GM10266 (cell line): ENCODE measurements around the gene LTF.

Source experiments
- DNase-seq: peaks from one replicate; pipeline ENCODE4 v3.0.0; 2012; ENCODE audit errors: extremely low spot score
- CTCF ChIP-seq: IDR thresholded peaks from 2 replicates; pipeline ENCODE4 v1.5.1; 2012; ENCODE audit warnings: mild to moderate bottlenecking, low read depth; ENCODE audit not compliant: control insufficient read depth, insufficient read depth; ENCODE audit errors: missing control alignments

Gene LTF

GRCh38 chr3:46464326-46465195 is at the start of gene LTF:
Gene LTF, minus strand, starts transcription at chr3:46464905. Its CDS starts 38 bp downstream, at chr3:46464867.
- TF ChIP-seq CTCF, result no peak

DNA sequence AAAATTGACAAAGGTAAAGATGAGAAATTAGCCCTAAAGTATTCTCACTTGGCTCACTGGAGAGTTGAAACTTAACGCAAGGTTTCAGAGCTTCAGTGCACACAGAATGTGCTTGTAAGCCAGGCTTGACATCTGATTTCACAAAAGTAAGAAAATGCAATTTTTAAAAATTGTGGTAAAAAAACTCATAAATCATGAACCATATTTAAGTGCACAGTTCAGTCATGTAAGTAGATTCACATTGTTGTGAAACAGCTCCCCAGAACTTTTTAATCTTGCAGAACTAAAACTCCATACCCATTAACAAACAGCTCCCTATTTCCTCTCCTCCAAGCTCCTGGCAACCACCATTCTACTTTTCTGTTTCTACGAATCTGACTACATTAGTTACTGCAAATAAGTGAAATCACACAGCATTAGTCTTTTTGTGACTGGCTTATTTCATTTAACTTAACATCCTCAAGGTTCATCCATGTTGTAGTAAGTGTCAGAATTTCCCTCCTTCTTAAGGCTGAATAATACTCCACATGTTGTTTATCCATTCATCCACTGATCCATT is 47.6 kb upstream of the LTF start:
- TF ChIP-seq CTCF, result no peak
- no peak for DNase-seq

More at GRCh38 chr3:46464326-46465195, at the start of gene LTF:
- no peak for DNase-seq

GRCh38 chr3:46509661-46510187 is 45.0 kb upstream of the LTF start:
- no peak for TF ChIP-seq CTCF
- no peak for DNase-seq

GRCh38 chr3:46508850-46509591 is 44.3 kb upstream of the LTF start:
- DNase-seq, result no peak
- TF ChIP-seq CTCF, result no peak

DNA sequence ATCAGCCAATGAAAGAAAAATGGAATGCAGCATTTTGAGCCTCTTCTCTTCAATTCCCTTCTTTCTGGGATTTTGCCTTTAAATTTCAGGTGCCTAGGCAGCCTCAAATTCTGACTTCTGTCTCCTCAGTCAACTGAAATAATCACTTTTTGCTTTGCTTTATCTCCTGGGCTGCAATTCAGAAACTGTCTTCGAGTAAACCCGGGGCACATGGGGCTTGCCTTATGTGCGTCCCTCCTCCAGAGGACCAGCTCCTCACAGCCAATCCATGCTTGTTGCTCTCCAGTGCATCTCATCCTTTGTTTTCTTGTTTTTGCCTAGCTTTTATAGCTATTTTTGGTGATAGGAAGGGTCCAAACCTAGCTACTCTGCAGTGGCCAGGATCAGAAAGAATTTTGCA is 41.8 kb upstream of the LTF start:
- TF ChIP-seq CTCF, result no peak
- no peak for DNase-seq

GRCh38 chr3:46505953-46506352 is 41.2 kb upstream of the LTF start:
- TF ChIP-seq CTCF, result no peak
- no peak for DNase-seq
